Smooth muscle cell (in vitro differentiated cells): Measurements from ENCODE around the gene ITGA11. TPM values are rescaled to one million over a fixed set of nuclear protein-coding genes. Genes with fewer than 3 reads are reported as not detected.

ENCODE experiments used
- DNase-seq: peaks from one replicate; lab custom pipeline; 2025; ENCODE audit not compliant: unreplicated experiment; lab: John Stamatoyannopoulos, UW
- H2AFZ ChIP-seq: fragments of 200-600 bp; sonication (generic); 2 replicates; pipeline ENCODE4 v1.6.0; 2016; ENCODE audit warnings: antibody characterized with exemption, low read depth, mild to moderate bottlenecking
- H3F3A ChIP-seq: fragments of 200-600 bp; sonication (generic); 2 replicates; pipeline ENCODE4 v1.6.0; 2017; ENCODE audit warnings: antibody characterized with exemption, low read depth
- H3K27ac ChIP-seq: fragments of 200-600 bp; sonication (generic); 2 replicates; pipeline ENCODE4 v1.5.1; 2016; ENCODE audit warnings: low read depth, mild to moderate bottlenecking
- H3K27me3 ChIP-seq: fragments of 200-600 bp; sonication (generic); 2 replicates; pipeline ENCODE4 v1.6.1; 2016; ENCODE audit warnings: low read depth, mild to moderate bottlenecking
- H3K36me3 ChIP-seq: fragments of 200-600 bp; sonication (generic); 2 replicates; pipeline ENCODE4 v1.5.1; 2016; ENCODE audit warnings: low read depth
- H3K4me1 ChIP-seq: fragments of 200-600 bp; sonication (generic); 2 replicates; pipeline ENCODE4 v1.5.1; 2016; ENCODE audit warnings: low read depth
- H3K4me2 ChIP-seq: fragments of 200-600 bp; sonication (generic); 2 replicates; pipeline ENCODE4 v1.6.0; 2016; ENCODE audit warnings: mild to moderate bottlenecking
- H3K4me3 ChIP-seq: fragments of 200-600 bp; sonication (generic); 2 replicates; pipeline ENCODE4 v1.5.1; 2016; ENCODE audit warnings: mild to moderate bottlenecking
- H3K79me2 ChIP-seq: fragments of 200-600 bp; sonication (generic); 2 replicates; pipeline ENCODE4 v1.6.0; 2016; ENCODE audit warnings: low read depth, mild to moderate bottlenecking
- H3K9ac ChIP-seq: fragments of 200-600 bp; sonication (generic); 2 replicates; pipeline ENCODE4 v1.6.0; 2016; ENCODE audit warnings: low read depth
- H3K9me3 ChIP-seq: fragments of 200-600 bp; sonication (generic); replicated peaks from 2 replicates; pipeline ENCODE4 v1.5.1; 2016; ENCODE audit warnings: low read depth
- H4K20me1 ChIP-seq: fragments of 200-600 bp; sonication (generic); 2 replicates; pipeline ENCODE4 v1.6.0; 2016; ENCODE audit warnings: low read depth
- WGBS: methylation state at CpG from one replicate; pipeline ENCODE4 v1.1.7; 2016; ENCODE audit warnings: low lambda C conversion rate; 5-methylcytosine and 5-hydroxymethylcytosine counted together
- polyA plus RNA-seq: library from polyadenylated mRNA; unstranded; fragments of >200 nt; fragmentation: Nextera tagmentation; extraction: Ambion mirVana; gene quantifications from 2 replicates; pipeline ENCODE4 v1.2.1, GENCODE V29; 2016
- total RNA-seq: library from RNA; depleted of rRNA; stranded (reverse); fragments of >200 nt; gene quantifications from 2 replicates; pipeline ENCODE4 v1.2.3, GENCODE V29; 2014
- TF ChIP-seq, protein P1 (sequence below): fragments of 200-600 bp; sonication (generic); IDR thresholded peaks from 2 replicates; pipeline ENCODE4 v1.5.1; 2017; ENCODE audit warnings: borderline replicate concordance, mild to moderate bottlenecking, antibody characterized with exemption; ENCODE audit not compliant: insufficient read depth, poor library complexity, severe bottlenecking

The ITGA11 gene
- total and polyA plus RNA-seq, 2 experiments from 2014 or later: 87.8 to 133 TPM

- Histone ChIP-seq H3F3A (no peaks in the 10 kb centered on the region), H3K9ac (no peak overlapping the region), H3K4me1 (peaks cover 8% of the 10 kb centered on the region), H3K79me2 (no peaks in the 10 kb centered on the region), H3K27ac (no peak overlapping the region), H3K4me2 (no peak overlapping the region), H2AFZ (no peak overlapping the region), H3K4me3 (no peak overlapping the region), H3K27me3 (no peaks in the 10 kb centered on the region), H3K9me3 (no peaks in the 10 kb centered on the region), H3K36me3 (no peaks in the 10 kb centered on the region), H4K20me1 (peaks cover 22% of the 10 kb centered on the region)
- DNase-seq: no peak
- TF ChIP-seq, protein P1, sequence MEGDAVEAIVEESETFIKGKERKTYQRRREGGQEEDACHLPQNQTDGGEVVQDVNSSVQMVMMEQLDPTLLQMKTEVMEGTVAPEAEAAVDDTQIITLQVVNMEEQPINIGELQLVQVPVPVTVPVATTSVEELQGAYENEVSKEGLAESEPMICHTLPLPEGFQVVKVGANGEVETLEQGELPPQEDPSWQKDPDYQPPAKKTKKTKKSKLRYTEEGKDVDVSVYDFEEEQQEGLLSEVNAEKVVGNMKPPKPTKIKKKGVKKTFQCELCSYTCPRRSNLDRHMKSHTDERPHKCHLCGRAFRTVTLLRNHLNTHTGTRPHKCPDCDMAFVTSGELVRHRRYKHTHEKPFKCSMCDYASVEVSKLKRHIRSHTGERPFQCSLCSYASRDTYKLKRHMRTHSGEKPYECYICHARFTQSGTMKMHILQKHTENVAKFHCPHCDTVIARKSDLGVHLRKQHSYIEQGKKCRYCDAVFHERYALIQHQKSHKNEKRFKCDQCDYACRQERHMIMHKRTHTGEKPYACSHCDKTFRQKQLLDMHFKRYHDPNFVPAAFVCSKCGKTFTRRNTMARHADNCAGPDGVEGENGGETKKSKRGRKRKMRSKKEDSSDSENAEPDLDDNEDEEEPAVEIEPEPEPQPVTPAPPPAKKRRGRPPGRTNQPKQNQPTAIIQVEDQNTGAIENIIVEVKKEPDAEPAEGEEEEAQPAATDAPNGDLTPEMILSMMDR: no peak
- WGBS: 94% methylated on average over 9 of the region's 9 CpGs
Measured at GRCh38 chr15:68368731-68369435, 63.1 kb downstream of the ITGA11 start.

DNA sequence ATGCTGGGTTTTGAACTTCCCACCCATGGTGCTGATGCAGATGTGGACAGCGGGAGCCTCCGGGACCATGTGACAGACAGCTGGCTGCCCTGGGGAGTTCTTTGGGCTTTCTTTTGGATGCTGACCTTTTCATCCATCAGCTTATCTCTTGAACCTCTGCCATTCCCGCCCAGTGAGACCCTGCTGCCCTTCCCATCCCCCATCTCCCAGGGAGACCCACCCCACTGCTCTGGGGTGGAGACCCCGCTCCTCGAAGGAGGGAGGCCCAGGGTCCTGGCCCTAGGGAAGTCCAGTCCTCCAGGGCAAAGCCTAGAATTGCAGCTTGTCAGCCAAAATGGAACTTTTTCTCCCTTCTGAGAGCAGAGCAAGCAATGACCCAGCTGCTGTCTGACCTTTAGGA, 64.0 kb downstream of the ITGA11 start:
- Histone ChIP-seq H3K27ac (no peak overlapping the region), H3K27me3 (no peaks in the 10 kb centered on the region), H4K20me1 (peaks cover 14% of the 10 kb centered on the region), H3K4me2 (no peak overlapping the region), H3K4me1 (peaks cover 8% of the 10 kb centered on the region), H2AFZ (no peak overlapping the region), H3K9me3 (no peaks in the 10 kb centered on the region), H3K36me3 (no peaks in the 10 kb centered on the region), H3F3A (no peaks in the 10 kb centered on the region), H3K79me2 (no peaks in the 10 kb centered on the region), H3K9ac (no peak overlapping the region), H3K4me3 (no peak overlapping the region)
- DNase-seq: no peak
- 67% methylated on average over 5 of the region's 5 CpGs for WGBS
- TF ChIP-seq, protein P1: no peak

DNA sequence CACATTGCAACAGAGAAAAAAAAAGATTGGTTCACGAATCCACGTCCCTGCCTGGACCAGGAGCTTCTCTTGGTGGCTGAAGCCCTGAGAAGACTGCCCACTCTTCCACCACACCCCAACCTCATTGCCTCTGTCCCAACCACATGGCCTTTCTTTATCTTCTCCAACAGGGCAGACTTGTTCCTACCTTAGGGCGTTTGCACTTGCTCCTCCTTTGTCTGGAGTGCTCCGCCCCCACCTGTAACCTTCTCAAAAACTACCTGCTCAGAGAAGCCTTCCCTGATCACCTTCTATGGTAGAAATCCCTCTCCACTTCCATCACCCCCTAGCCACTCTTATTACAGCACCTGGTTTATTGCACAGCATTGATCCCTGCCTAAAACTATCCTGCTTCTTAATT, 64.7 kb downstream of the ITGA11 start:
- WGBS: 87% methylated on average over 4 of the region's 4 CpGs

More for the DNA sequence above, 64.7 kb downstream of the ITGA11 start:
- H3K4me2 ChIP-seq: no peak overlapping the region
- H3K4me1 ChIP-seq: peaks cover 3% of the 10 kb centered on the region
- H3K27ac ChIP-seq: no peak overlapping the region
- H3K36me3 ChIP-seq: no peaks in the 10 kb centered on the region
- H3K79me2 ChIP-seq: no peaks in the 10 kb centered on the region
- H3K9ac ChIP-seq: no peak overlapping the region
- TF ChIP-seq, protein P1: no peak
- H4K20me1 ChIP-seq: peaks cover 8% of the 10 kb centered on the region
- DNase-seq: no peak
- H3K4me3 ChIP-seq: no peak overlapping the region
- no peak overlapping the region for H2AFZ ChIP-seq
- no peaks in the 10 kb centered on the region for H3K9me3 ChIP-seq
- no peaks in the 10 kb centered on the region for H3K27me3 ChIP-seq
- H3F3A ChIP-seq: peaks cover 3% of the 10 kb centered on the region
